Stomach (tissue), 9 donors: ENCODE results near the gene OIP5. TPM values are rescaled to one million over a fixed set of nuclear protein-coding genes. Genes with fewer than 3 reads are reported as not detected.
A peak's percentile ranks its signal among the peaks of the same experiment; 100 is the strongest.
"Not testable (repeated sequence)": the region's sequence is repeated elsewhere in the genome, so short reads cannot be mapped to it uniquely, and the experiment has no call there.

Experiments
- DNase-seq, 2 donors: peaks; one replicate each; pipeline versions ENCODE4 v3.0.0 to v3.0.0-alpha.2; 2013 to 2019
- H3K27ac ChIP-seq, 5 donors: fragments of 200-600 bp in 4 of 5; sonication (generic) in 4 of 5; one replicate each; pipeline ENCODE4 v1.5.1; 2013 to 2019; ENCODE audit warnings: mild to moderate bottlenecking in 1 of 5, moderate library complexity in 1 of 5
- H3K27me3 ChIP-seq, 3 donors: fragments of 200-600 bp; sonication (generic); one replicate each; pipeline ENCODE4 v1.5.1; 2017 to 2019; ENCODE audit warnings: mixed run types in 1 of 3
- H3K36me3 ChIP-seq, 4 donors: fragments of 200-600 bp; sonication (generic); 1 replicate in 3 of 4; 2 replicates in 1 of 4; pipeline ENCODE4 v1.5.1; 2016 to 2019
- H3K4me1 ChIP-seq, 4 donors: fragments of 200-600 bp; sonication (generic); one replicate each; pipeline ENCODE4 v1.5.1; 2016 to 2019
- H3K4me3 ChIP-seq, 4 donors: fragments of 200-600 bp; sonication (generic) in 3 of 4; one replicate each; pipeline ENCODE4 v1.5.1; 2016 to 2019; ENCODE audit warnings: mild to moderate bottlenecking in 1 of 4
- H3K9me3 ChIP-seq, 4 donors: fragments of 200-600 bp; sonication (generic); one replicate each; pipeline ENCODE4 v1.5.1; 2016 to 2019
- EP300 ChIP-seq: sonication (generic); formaldehyde crosslinking; IDR thresholded peaks from one replicate; pipeline ENCODE4 v1.6.1; 2017; ENCODE audit warnings: antibody characterized with exemption
- POLR2A ChIP-seq, 4 donors: fragments of 450-650 bp; IDR thresholded peaks; one replicate each; pipeline ENCODE4 v1.6.1; 2016; ENCODE audit warnings: antibody characterized with exemption in 4 of 4, control low read depth in 2 of 4, mild to moderate bottlenecking in 1 of 4, moderate library complexity in 1 of 4
- POLR2AphosphoS5 ChIP-seq, 3 donors: sonication (generic); formaldehyde crosslinking; IDR thresholded peaks; one replicate each; pipeline ENCODE4 v1.6.1; 2016; ENCODE audit warnings: antibody characterized with exemption in 3 of 3
- WGBS, 5 donors: extraction: QIAGEN DNeasy Blood & Tissue Kit in 3 of 5; methylation state at CpG; one replicate each; pipeline versions ENCODE4 v1.1.5 to v1.1.7; 2013 to 2018; 5-methylcytosine and 5-hydroxymethylcytosine counted together
- intact Hi-C: fragments of 100-400 bp; cut with DNase I; formaldehyde crosslinking; loops from one replicate; pipeline ENCODE4 v1.15.1; 2023; ENCODE audit warnings: low total_unique reads
- polyA plus RNA-seq, 3 donors: library from polyadenylated mRNA; stranded (reverse); fragments of 200-250 nt; gene quantifications; one replicate each; pipeline ENCODE4 v1.2.3, GENCODE V29; 2013
- total RNA-seq, 5 donors: library from RNA; depleted of rRNA; stranded (reverse); fragments of >200 nt; gene quantifications; one replicate each; pipeline versions ENCODE4 v1.1.0 to v1.2.3, GENCODE V29; 2014 to 2016
- TF ChIP-seq, protein P1 (sequence below), 7 experiments: fragments of 450-650 bp in 4 of 7; fragments of 200-600 bp in 3 of 7; sonication (generic) in 3 of 7; IDR thresholded peaks; one replicate each; pipeline ENCODE4 v1.5.1; 2016 to 2019; ENCODE audit warnings: antibody characterized with exemption in 7 of 7, control low read depth in 2 of 7, mild to moderate bottlenecking in 1 of 7
- donor health status: healthy with polysubstance abuse.
- donor health status: Bipolar disorder and iron deficiency.
- donor health status: healthy.

Gene OIP5
- total and polyA plus RNA-seq, 8 donors = 2.5 to 9.6 (median 4.2) TPM; not detected in 2

- Histone ChIP-seq H3K4me1 (peaks cover 15 to 50% (median 43%) of the 10 kb centered on the region in 4 donors), H3K27ac (peak overlapping the region; percentile 90 to 97 (median 96)), H3K36me3 (peaks cover 36 to 56% (median 54%) of the 10 kb centered on the region in 4 donors), H3K9me3 (no peaks in the 10 kb centered on the region), H3K27me3 (no peaks in the 10 kb centered on the region), H3K4me3 (peak overlapping the region; percentile 80 to 98 (median 94))
- WGBS, 5 donors = 0 to 1% (median 0%) methylated on average over 36 to 61 of the region's 61 CpGs
- intact Hi-C loops = no loop called here
- peak; percentile 99 to 100 for DNase-seq
- TF ChIP-seq POLR2A (IDR thresholded peaks at IDR 0.05) = peak in 2 of 4 donors; percentile 81 to 89
- TF ChIP-seq POLR2AphosphoS5 (IDR thresholded peaks at IDR 0.05) = peak; percentile 80 to 94 (median 92)
- TF ChIP-seq, protein P1, sequence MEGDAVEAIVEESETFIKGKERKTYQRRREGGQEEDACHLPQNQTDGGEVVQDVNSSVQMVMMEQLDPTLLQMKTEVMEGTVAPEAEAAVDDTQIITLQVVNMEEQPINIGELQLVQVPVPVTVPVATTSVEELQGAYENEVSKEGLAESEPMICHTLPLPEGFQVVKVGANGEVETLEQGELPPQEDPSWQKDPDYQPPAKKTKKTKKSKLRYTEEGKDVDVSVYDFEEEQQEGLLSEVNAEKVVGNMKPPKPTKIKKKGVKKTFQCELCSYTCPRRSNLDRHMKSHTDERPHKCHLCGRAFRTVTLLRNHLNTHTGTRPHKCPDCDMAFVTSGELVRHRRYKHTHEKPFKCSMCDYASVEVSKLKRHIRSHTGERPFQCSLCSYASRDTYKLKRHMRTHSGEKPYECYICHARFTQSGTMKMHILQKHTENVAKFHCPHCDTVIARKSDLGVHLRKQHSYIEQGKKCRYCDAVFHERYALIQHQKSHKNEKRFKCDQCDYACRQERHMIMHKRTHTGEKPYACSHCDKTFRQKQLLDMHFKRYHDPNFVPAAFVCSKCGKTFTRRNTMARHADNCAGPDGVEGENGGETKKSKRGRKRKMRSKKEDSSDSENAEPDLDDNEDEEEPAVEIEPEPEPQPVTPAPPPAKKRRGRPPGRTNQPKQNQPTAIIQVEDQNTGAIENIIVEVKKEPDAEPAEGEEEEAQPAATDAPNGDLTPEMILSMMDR (IDR thresholded peaks at IDR 0.05) = no peak
- no peak for TF ChIP-seq EP300
These were observed 48.6 kb downstream of the OIP5 start for GRCh38 chr15:41283653-41284426.

DNA sequence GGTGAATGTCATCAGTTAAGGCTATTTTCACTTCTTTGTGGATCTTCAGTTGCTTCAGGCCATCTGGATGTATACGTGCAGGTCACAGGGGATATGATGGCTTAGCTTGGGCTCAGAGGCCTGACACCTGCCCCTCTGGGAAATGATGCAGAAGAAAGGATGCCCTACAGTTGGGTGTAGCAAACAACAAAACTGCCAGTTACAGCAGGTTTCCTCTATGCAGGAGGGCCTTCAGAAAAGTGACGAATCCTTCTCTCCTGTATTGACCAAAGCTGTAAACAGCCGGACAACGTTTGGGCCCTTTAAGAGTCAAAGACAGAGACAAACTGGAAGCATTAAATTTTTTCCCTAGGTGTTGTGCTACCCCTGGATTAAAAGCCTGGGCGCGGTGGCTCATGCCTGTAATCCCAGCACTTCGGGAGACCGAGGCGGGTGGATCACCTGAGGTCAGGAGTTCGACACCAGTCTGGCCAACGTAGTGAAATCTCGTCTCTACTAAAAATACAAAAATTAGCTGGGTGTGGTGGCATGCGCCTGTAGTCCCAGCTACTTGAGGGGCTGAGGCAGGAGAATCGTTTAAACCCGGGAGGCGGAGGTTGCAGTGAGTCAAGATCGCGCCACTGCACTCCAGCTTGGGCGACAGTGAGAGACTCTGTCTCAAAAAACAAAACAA is 49.3 kb downstream of the OIP5 start:
- peak overlapping the region; percentile 80 to 98 (median 94) for H3K4me3 ChIP-seq
- peak overlapping the region; percentile 72 to 97 (median 96) for H3K27ac ChIP-seq
- peaks cover 36 to 54% (median 54%) of the 10 kb centered on the region in 4 donors for H3K36me3 ChIP-seq
- peaks cover 9 to 43% (median 36%) of the 10 kb centered on the region in 4 donors for H3K4me1 ChIP-seq
- DNase-seq = peak in 1 of 2 donors; percentile 32
- 29 to 45% (median 41%) methylated on average over 19 of the region's 19 CpGs for WGBS, 5 donors
- H3K27me3 ChIP-seq, intact Hi-C loops, H3K9me3 ChIP-seq: not testable (repeated sequence)

- Histone ChIP-seq H3K4me1 (peaks cover 9 to 36% (median 29%) of the 10 kb centered on the region in 4 donors), H3K36me3 (peaks cover 29 to 54% (median 54%) of the 10 kb centered on the region in 4 donors)
- DNase-seq, H3K27ac ChIP-seq, H3K27me3 ChIP-seq, H3K4me3 ChIP-seq, intact Hi-C loops, H3K9me3 ChIP-seq: not testable (repeated sequence)
- 93 to 97% (median 94%) methylated on average over 10 of the region's 10 CpGs for WGBS, 5 donors
These were observed 50.0 kb downstream of the OIP5 start for GRCh38 chr15:41282436-41282835.

- Histone ChIP-seq H3K27ac (no peak overlapping the region), H3K36me3 (peaks cover 28 to 54% (median 53%) of the 10 kb centered on the region in 4 donors), H3K4me3 (no peak overlapping the region), H3K9me3 (no peaks in the 10 kb centered on the region), H3K27me3 (no peaks in the 10 kb centered on the region), H3K4me1 (peaks cover 9 to 24% (median 20%) of the 10 kb centered on the region in 4 donors)
- TF ChIP-seq, protein P1 (IDR thresholded peaks at IDR 0.05) = no peak
- no peak for TF ChIP-seq POLR2A (IDR thresholded peaks at IDR 0.05)
- no peak for TF ChIP-seq EP300
- no peak for TF ChIP-seq POLR2AphosphoS5 (IDR thresholded peaks at IDR 0.05)
- DNase-seq = no peak
- 74 to 91% (median 79%) methylated on average over 1 of the region's 1 CpG for WGBS, 5 donors
- intact Hi-C loops = no loop called here
These were observed 51.2 kb downstream of the OIP5 start for GRCh38 chr15:41281236-41281635.

GRCh38 chr15:41279535-41280283 is 52.7 kb downstream of the OIP5 start:
- Histone ChIP-seq H3K4me1 (peaks cover 0 to 9% (median 7%) of the 10 kb centered on the region in 4 donors), H3K36me3 (peaks cover 24 to 63% (median 59%) of the 10 kb centered on the region in 4 donors), H3K4me3 (no peak overlapping the region), H3K27me3 (no peaks in the 10 kb centered on the region), H3K9me3 (no peaks in the 10 kb centered on the region), H3K27ac (no peak overlapping the region)
- DNase-seq = no peak
- intact Hi-C loops = loop anchor here (10.0 kb wide), 1 partner anchor 55 kb away; no protein-coding TSS in a partner anchor
- TF ChIP-seq, protein P1 (IDR thresholded peaks at IDR 0.05) = no peak
- WGBS, 5 donors = 81 to 95% (median 88%) methylated on average over 1 of the region's 1 CpG
